GM21717 (cell line): ENCODE data around the gene MYO1C.
"Not testable (repeated sequence)": the region's sequence is repeated elsewhere in the genome, so short reads cannot be mapped to it uniquely, and the experiment has no call there.

Source experiments
- ATAC-seq: cut with Tn5 transposase; IDR thresholded peaks from one replicate; pipeline ENCODE4 v1.9.1; 2021; ENCODE audit warnings: mild to moderate bottlenecking, moderate library complexity; ENCODE audit not compliant: unreplicated experiment

Gene MYO1C

GRCh38 chr17:1509290-1509881, 16.9 kb upstream of the MYO1C start:
- ATAC-seq = no peak

GRCh38 chr17:1508709-1509108, 16.2 kb upstream of the MYO1C start:
- not testable (repeated sequence) for ATAC-seq

GRCh38 chr17:1506649-1507267, 14.3 kb upstream of the MYO1C start:
- no peak for ATAC-seq

- no peak for ATAC-seq
These were observed 13.1 kb upstream of the MYO1C start for GRCh38 chr17:1505586-1505985.

DNA sequence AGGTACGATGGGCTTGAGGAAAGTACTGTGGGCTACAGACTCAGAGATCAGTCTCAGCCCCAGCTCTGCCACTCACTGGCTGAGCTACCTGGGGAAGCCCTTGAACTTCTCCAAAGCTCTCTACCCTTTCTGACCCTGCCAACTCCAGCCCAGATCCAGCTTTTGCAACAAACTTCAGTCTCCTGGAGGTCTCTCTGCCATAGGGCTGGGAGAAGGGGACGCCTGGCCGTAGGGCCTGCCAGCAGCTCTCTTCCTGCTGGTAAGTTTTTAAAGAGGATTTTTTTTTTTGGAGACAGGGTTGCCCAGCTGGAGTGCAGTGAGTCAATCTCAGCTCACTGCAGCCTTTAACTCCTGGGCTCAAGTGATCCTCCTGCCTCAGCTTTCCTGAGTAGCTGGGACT, 12.4 kb upstream of the MYO1C start:
- no peak for ATAC-seq

- no peak for ATAC-seq
These were observed 11.2 kb upstream of the MYO1C start for GRCh38 chr17:1503699-1504098.

GRCh38 chr17:1498869-1499268, 6.4 kb upstream of the MYO1C start:
- ATAC-seq = no peak

GRCh38 chr17:1498233-1498632, 5.7 kb upstream of the MYO1C start:
- no peak for ATAC-seq

DNA sequence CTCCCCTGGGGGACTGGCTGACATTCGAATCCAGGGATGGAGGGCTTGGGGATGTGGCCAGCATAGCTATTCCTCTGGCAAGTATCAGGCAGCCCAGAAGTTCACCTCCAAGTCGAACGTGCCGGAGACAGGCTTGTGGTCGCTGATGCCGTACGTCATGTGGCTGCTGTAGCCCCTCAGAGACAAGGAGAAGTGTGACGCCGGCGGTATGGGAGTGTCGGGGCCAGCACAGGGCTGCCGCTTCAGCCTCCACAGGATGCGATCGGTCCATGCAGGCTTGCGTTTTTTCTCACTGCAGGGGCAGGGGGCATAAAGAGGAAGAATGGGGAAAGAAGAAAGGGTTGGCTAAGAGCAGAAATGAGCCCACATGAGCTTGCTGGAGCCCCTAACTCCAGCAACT, 5.3 kb upstream of the MYO1C start:
- ATAC-seq = no peak

DNA sequence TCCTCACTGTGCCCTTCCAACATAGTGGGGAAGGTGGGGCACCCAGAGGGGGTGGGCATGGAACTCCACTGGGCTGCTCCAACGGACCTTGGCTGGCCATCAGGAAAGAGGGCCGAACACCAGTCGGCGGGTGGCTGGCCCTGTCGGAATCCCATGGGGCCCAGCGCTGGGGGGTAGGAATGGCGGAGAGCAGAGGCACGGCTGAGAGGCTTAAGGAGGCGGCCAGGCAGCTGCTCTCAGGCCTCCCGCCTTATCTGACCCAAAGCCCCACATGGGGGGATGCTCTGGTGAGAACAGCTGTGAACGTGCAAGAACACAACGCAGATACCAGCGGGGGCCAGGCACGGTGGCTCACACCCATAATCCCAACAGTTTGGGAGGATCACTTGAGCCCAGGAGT, 4.4 kb upstream of the MYO1C start:
- ATAC-seq = no peak

DNA sequence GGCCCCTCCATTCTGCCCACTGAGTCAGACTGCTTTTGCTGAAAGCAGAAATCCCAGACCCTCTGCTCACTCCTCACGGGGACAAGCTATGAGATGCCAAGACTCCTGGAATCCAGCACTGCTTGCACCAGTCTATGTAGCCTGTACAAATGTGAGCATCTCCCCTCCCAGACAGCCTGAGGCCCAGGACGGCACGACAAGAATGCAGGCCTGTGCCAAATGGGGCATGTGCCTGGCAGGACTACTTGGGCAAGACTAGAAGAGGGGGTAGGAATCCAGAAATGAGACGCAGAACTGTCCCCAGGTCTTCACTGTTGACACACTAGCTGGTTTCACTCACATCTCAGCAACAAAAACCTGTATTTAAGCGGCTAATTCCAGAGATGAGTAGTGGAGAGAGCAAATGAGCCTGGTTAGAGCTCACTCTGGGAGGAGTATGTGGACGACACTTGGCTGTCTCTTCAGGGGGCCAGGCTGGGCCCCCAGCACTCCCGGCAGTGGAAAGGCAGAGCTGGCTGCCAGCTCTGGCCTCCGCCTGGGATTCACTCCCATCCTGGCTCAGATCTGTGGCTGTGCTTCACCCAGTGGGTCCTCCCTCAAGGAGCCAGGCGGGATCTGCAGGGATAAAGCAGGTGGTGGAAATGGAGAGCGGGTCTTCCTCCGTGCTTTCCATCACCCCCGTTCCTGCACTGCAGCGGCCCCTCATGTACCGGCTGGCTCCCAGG, 2.9 kb upstream of the MYO1C start:
- no peak for ATAC-seq

- ATAC-seq = no peak
These were observed 2.3 kb upstream of the MYO1C start for GRCh38 chr17:1494736-1495253.

- no peak for ATAC-seq
These were observed 1.7 kb upstream of the MYO1C start for GRCh38 chr17:1494203-1494602.

DNA sequence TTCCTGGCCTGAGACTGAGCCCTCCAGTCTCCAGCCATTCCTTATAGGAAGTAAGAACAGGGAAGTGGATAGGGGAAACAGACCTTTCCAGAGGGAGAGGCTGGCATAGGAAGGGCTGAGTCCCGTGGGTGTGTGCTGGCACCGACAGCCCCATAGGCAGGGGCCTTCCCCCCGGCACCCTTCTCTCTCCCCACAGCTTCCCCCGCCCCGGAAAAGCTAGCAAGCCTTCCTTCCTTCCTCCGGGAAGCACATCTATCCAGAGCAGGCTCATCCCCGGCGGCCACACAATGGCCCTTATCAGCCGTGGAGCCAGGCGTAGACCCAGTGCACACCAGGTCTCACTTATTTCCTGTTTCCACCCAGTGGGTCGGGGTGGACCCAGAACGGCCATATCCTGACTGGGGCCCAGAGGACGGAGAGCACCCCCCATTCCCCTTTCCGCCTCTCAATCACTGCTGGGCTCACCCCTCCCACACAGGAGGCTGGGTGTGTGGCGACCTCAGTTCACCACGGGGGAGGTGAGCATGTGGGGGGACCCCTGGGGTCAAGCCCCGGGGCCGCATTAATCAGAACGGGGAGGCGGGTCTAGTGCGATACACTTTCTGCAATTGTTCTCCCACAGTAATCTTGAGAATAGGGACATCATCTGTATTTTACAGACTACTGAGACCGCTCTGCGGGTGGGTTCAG, 950 bp upstream of the MYO1C start:
- ATAC-seq = no peak

DNA sequence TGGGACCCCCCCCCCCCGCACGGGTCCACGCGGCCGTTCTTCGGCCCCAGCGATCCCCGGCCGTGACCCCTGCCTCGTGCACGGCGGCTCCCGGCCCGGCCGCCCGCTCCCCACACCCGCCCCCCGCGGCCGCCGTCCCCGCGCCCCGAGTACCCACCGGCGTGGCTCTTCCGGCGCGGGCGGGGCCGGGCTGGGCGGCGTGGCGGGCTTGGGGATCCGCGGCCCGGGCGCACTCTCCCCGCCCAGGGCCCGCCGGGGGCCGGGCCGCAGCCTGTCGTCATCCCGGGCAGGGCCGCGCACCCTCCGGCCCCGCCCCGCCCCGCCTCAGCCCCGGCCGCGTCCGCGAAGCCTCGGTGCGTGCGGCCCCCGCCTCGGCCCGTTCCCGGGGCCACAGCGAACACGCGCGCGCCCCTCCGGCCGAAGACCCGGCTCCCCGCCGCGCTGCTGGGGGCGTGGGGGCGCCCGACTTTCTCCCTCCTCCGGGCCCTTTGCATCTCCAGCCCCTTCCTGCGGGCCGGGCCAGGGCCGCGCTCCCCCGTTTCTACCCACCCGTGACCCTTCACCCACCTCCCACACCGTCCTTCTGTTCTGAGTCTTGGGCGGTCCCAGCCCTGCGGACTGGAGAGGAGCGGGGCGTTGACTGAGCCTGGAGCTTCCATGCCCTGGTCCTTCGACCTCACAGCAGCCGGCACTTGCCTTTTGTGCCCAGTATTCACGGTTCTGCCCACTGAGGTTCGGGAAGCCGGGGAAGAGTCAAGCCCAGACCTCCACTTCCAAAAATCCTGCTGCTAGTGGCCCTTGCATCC, 840 bp downstream of the MYO1C start:
- ATAC-seq = no peak

DNA sequence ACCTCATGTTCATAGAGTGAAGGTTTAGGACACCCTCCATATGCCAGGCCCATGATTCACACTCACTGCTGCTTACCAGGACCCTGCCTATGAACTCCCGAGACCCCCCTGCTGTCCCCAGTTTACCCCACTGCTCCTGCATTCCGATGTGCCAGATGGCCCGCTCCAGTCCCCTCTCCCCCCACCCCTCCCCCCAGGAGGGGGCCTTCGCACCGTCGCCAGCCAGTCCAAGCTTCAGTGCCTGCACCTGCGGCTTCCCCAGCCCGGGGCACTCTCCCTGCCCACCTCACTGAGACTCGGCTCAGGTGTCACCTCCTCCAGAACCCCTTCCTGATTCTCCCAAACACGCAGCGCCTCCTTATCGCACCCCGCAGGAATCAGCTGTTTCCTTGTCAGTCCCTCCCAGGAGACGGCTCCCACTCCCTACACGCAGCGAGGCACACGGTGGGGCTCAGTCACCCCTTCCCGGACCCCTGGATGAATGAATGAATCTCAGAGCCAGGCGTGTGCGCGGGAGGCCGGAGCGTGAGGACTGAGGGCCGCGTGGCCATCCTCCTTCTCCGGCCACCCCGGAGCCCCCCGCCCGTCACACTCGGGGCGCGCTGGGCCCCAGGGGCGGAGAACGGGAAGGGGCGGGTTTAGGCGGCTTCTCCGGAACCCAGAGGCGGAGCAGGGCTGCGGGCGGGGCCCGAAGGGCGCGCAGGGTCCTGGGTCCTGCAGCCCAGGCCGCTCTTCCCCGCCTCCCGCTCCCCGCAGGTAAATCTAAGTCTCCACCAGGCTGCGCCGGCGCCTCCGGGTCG, 1.6 kb downstream of the MYO1C start:
- no peak for ATAC-seq

- ATAC-seq = no peak
These were observed 3.6 kb downstream of the MYO1C start for GRCh38 chr17:1488826-1489270.

GRCh38 chr17:1487939-1488825, 4.3 kb downstream of the MYO1C start:
- no peak for ATAC-seq
